Measurements from ENCODE around the gene ATP1B3.

- TF ChIP-seq PCBP1 (IDR thresholded peaks at IDR 0.05; ENCODE audit: borderline replicate concordance, low read depth, low read length) (no peak), MAFK (conservative IDR thresholded peaks at IDR 0.05 in 1 of 2, IDR thresholded peaks at IDR 0.05 in 1 of 2; ENCODE audit: low read length in 2 of 2) (no peak), TARDBP (CRISPR knock-in tag; IDR thresholded peaks at IDR 0.05) (no peak), ZNF703 (CRISPR knock-in tag; IDR thresholded peaks at IDR 0.05; ENCODE audit: borderline replicate concordance) (no peak), FOXO4 (CRISPR knock-in tag; conservative IDR thresholded peaks at IDR 0.05) (no peak), ZFX (CRISPR knock-in tag; IDR thresholded peaks at IDR 0.05; ENCODE audit: low read depth) (no peak), GABPA (IDR thresholded peaks at IDR 0.05; ENCODE audit: low read depth, low read length) (no peak), GABPA (CRISPR knock-in tag; IDR thresholded peaks at IDR 0.05; ENCODE audit: low read depth) (no peak), NFYB (CRISPR knock-in tag; IDR thresholded peaks at IDR 0.05) (no peak)
- TF ChIP-seq, protein P1, sequence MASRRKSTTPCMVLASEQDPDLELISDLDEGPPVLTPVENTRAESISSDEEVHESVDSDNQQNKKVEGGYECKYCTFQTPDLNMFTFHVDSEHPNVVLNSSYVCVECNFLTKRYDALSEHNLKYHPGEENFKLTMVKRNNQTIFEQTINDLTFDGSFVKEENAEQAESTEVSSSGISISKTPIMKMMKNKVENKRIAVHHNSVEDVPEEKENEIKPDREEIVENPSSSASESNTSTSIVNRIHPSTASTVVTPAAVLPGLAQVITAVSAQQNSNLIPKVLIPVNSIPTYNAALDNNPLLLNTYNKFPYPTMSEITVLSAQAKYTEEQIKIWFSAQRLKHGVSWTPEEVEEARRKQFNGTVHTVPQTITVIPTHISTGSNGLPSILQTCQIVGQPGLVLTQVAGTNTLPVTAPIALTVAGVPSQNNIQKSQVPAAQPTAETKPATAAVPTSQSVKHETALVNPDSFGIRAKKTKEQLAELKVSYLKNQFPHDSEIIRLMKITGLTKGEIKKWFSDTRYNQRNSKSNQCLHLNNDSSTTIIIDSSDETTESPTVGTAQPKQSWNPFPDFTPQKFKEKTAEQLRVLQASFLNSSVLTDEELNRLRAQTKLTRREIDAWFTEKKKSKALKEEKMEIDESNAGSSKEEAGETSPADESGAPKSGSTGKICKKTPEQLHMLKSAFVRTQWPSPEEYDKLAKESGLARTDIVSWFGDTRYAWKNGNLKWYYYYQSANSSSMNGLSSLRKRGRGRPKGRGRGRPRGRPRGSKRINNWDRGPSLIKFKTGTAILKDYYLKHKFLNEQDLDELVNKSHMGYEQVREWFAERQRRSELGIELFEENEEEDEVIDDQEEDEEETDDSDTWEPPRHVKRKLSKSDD (CRISPR knock-in tag; IDR thresholded peaks at IDR 0.05; ENCODE audit: low read depth): no peak
Observed at GRCh38 chr3:141853081-141853601, 23.3 kb upstream of the ATP1B3 start.

Data from HepG2 (cell line).